ENCODE measurements around the gene ZNF215. TPM values are rescaled to one million over a fixed set of nuclear protein-coding genes. Genes with fewer than 3 reads are reported as not detected.

Gene ZNF215
- total RNA-seq, 1 donor from 2014 or later = 2.9 TPM

- H3K9me3 Mint-ChIP-seq (ENCODE audit: unreplicated experiment) = no peaks in the 10 kb centered on the region
- H3K4me1 ChIP-seq (ENCODE audit: insufficient read depth, low read length) = no peaks in the 10 kb centered on the region
- H3K4me3 Mint-ChIP-seq (ENCODE audit: unreplicated experiment) = no peak overlapping the region
- no peaks in the 10 kb centered on the region for H3K79me2 ChIP-seq (ENCODE audit: insufficient read depth, low read length)
- no peak overlapping the region for H3K4me2 ChIP-seq (ENCODE audit: low read length)
- H3K9ac ChIP-seq (ENCODE audit: low read length) = no peak overlapping the region
- no peak for DNase-seq (ENCODE audit: low read depth)
- H3K36me3 ChIP-seq (ENCODE audit: insufficient read depth, low read length) = no peaks in the 10 kb centered on the region
- no peaks in the 10 kb centered on the region for H3K27me3 Mint-ChIP-seq (ENCODE audit: low read depth, unreplicated experiment)
- H3K27ac ChIP-seq (ENCODE audit: low read depth, low read length) = no peak overlapping the region
- no peaks in the 10 kb centered on the region for H3K4me1 Mint-ChIP-seq (ENCODE audit: low read depth, unreplicated experiment)
- TF ChIP-seq EZH2 (IDR thresholded peaks at IDR 0.05; ENCODE audit: insufficient read depth, low read length) (no peak), CTCF (IDR thresholded peaks at IDR 0.05; ENCODE audit: insufficient read depth, low read depth, low read length) (no peak)
- no peak for FAIRE-seq
- no peaks in the 10 kb centered on the region for H3K9me3 ChIP-seq (ENCODE audit: insufficient read depth, low read depth, low read length)
- no peaks in the 10 kb centered on the region for H4K20me1 ChIP-seq (ENCODE audit: insufficient read depth, low read length)
- H3K27ac Mint-ChIP-seq (ENCODE audit: unreplicated experiment) = no peak overlapping the region
- H3K27me3 ChIP-seq (ENCODE audit: insufficient read depth, low read length) = no peaks in the 10 kb centered on the region
- H2AFZ ChIP-seq (ENCODE audit: low read depth, low read length) = no peak overlapping the region
- no peak overlapping the region for H3K4me3 ChIP-seq (ENCODE audit: insufficient read depth, low read depth, low read length)
- H3K36me3 Mint-ChIP-seq (ENCODE audit: low read depth, unreplicated experiment) = no peaks in the 10 kb centered on the region
Observed at GRCh38 chr11:6894097-6894496, 32.1 kb upstream of the ZNF215 start.

GRCh38 chr11:6895010-6895409, 31.2 kb upstream of the ZNF215 start:
- Mint-ChIP-seq H3K9me3 (ENCODE audit: unreplicated experiment) (no peaks in the 10 kb centered on the region), H3K4me3 (ENCODE audit: unreplicated experiment) (no peak overlapping the region), H3K27ac (ENCODE audit: unreplicated experiment) (no peak overlapping the region), H3K36me3 (ENCODE audit: low read depth, unreplicated experiment) (no peaks in the 10 kb centered on the region), H3K4me1 (ENCODE audit: low read depth, unreplicated experiment) (no peaks in the 10 kb centered on the region), H3K27me3 (ENCODE audit: low read depth, unreplicated experiment) (no peaks in the 10 kb centered on the region)
- Histone ChIP-seq H3K9ac (ENCODE audit: low read length) (no peak overlapping the region), H3K27ac (ENCODE audit: low read depth, low read length) (no peak overlapping the region), H3K4me3 (ENCODE audit: insufficient read depth, low read depth, low read length) (no peak overlapping the region), H4K20me1 (ENCODE audit: insufficient read depth, low read length) (no peaks in the 10 kb centered on the region), H3K27me3 (ENCODE audit: insufficient read depth, low read length) (no peaks in the 10 kb centered on the region), H3K4me1 (ENCODE audit: insufficient read depth, low read length) (no peaks in the 10 kb centered on the region), H3K79me2 (ENCODE audit: insufficient read depth, low read length) (no peaks in the 10 kb centered on the region), H3K9me3 (ENCODE audit: insufficient read depth, low read depth, low read length) (no peaks in the 10 kb centered on the region), H3K36me3 (ENCODE audit: insufficient read depth, low read length) (no peaks in the 10 kb centered on the region), H3K4me2 (ENCODE audit: low read length) (no peak overlapping the region), H2AFZ (ENCODE audit: low read depth, low read length) (no peak overlapping the region)
- no peak for TF ChIP-seq CTCF (IDR thresholded peaks at IDR 0.05; ENCODE audit: insufficient read depth, low read depth, low read length)
- TF ChIP-seq EZH2 (IDR thresholded peaks at IDR 0.05; ENCODE audit: insufficient read depth, low read length) = no peak
- DNase-seq (ENCODE audit: low read depth) = no peak
- FAIRE-seq = no peak

GRCh38 chr11:6898911-6899310, 27.3 kb upstream of the ZNF215 start:
- H3K4me2 ChIP-seq (ENCODE audit: low read length) = no peak overlapping the region
- no peaks in the 10 kb centered on the region for H3K27me3 ChIP-seq (ENCODE audit: insufficient read depth, low read length)
- H4K20me1 ChIP-seq (ENCODE audit: insufficient read depth, low read length) = no peaks in the 10 kb centered on the region
- H3K27ac ChIP-seq (ENCODE audit: low read depth, low read length) = no peak overlapping the region
- H3K9me3 ChIP-seq (ENCODE audit: insufficient read depth, low read depth, low read length) = no peaks in the 10 kb centered on the region
- no peak for DNase-seq (ENCODE audit: low read depth)
- H3K9ac ChIP-seq (ENCODE audit: low read length) = no peak overlapping the region
- Mint-ChIP-seq H3K4me3 (ENCODE audit: unreplicated experiment) (no peak overlapping the region), H3K4me1 (ENCODE audit: low read depth, unreplicated experiment) (no peaks in the 10 kb centered on the region), H3K36me3 (ENCODE audit: low read depth, unreplicated experiment) (no peaks in the 10 kb centered on the region), H3K9me3 (ENCODE audit: unreplicated experiment) (no peaks in the 10 kb centered on the region), H3K27ac (ENCODE audit: unreplicated experiment) (no peak overlapping the region), H3K27me3 (ENCODE audit: low read depth, unreplicated experiment) (no peaks in the 10 kb centered on the region)
- H2AFZ ChIP-seq (ENCODE audit: low read depth, low read length) = no peak overlapping the region
- FAIRE-seq = no peak
- no peaks in the 10 kb centered on the region for H3K79me2 ChIP-seq (ENCODE audit: insufficient read depth, low read length)
- H3K36me3 ChIP-seq (ENCODE audit: insufficient read depth, low read length) = no peaks in the 10 kb centered on the region
- no peaks in the 10 kb centered on the region for H3K4me1 ChIP-seq (ENCODE audit: insufficient read depth, low read length)
- H3K4me3 ChIP-seq (ENCODE audit: insufficient read depth, low read depth, low read length) = no peak overlapping the region
- TF ChIP-seq CTCF (IDR thresholded peaks at IDR 0.05; ENCODE audit: insufficient read depth, low read depth, low read length) (no peak), EZH2 (IDR thresholded peaks at IDR 0.05; ENCODE audit: insufficient read depth, low read length) (no peak)
